ENCODE measurements around the gene DENND1A.

GRCh38 chr9:123651273-123651672, 278.7 kb downstream of the DENND1A start:
- TF ChIP-seq CTCF (IDR thresholded peaks at IDR 0.05) (no peak), POLR2A (IDR thresholded peaks at IDR 0.05) (no peak)
